IMR-90 (cell line): ENCODE data around the gene NEURL4. TPM values are rescaled to one million over a fixed set of nuclear protein-coding genes. Genes with fewer than 3 reads are reported as not detected.

Source experiments
- ATAC-seq: fragments of 200-7000 bp; cut with Tn5 transposase; 2 replicates; pipeline ENCODE4 v1.9.1; 2020; ENCODE audit warnings: low read depth, mild to moderate bottlenecking, moderate library complexity
- BruUV-seq: library from RNA; stranded (reverse); fragments of 400-500 nt; replicated peaks from 2 replicates; lab custom pipeline; 2021; lab: Mats Ljungman, UMichigan
- CTCF ChIA-PET: fragments of 300-600 bp; formaldehyde crosslinking; extraction: SDS; loops from one replicate; lab custom pipeline; 2021; ENCODE audit warnings: antibody characterized with exemption; lab: Yijun Ruan, JAX
- POLR2A ChIA-PET: fragments of 300-600 bp; sonication (Branson Sonifier 250); formaldehyde crosslinking; loops from one replicate; lab custom pipeline; 2022; ENCODE audit warnings: antibody characterized with exemption; ENCODE audit not compliant: unreplicated experiment; lab: Charles Lee
- DNase-seq: peaks from one replicate; pipeline ENCODE4 v3.0.0; 2013
- H2AFZ ChIP-seq: replicated peaks from 2 replicates; pipeline ENCODE3; 2013; ENCODE audit warnings: low read length, mild to moderate bottlenecking; ENCODE audit not compliant: poor library complexity
- H2AK5ac ChIP-seq: 2 replicates; pipeline ENCODE4 v1.6.1; 2013; ENCODE audit warnings: low read depth, low read length, inconsistent platforms
- H2AK9ac ChIP-seq: replicated peaks from 2 replicates; pipeline ENCODE3; 2013; ENCODE audit warnings: mild to moderate bottlenecking, low read depth, low read length, moderate library complexity; ENCODE audit not compliant: poor library complexity
- H2BK120ac ChIP-seq: 2 replicates; pipeline ENCODE4 v1.6.1; 2013; ENCODE audit warnings: low read depth, low read length, inconsistent platforms
- H2BK15ac ChIP-seq: 3 replicates; pipeline ENCODE4 v1.6.1; 2013; ENCODE audit warnings: low read depth, low read length, inconsistent platforms
- H2BK20ac ChIP-seq: 2 replicates; pipeline ENCODE4 v1.6.1; 2013; ENCODE audit warnings: low read depth, mild to moderate bottlenecking, inconsistent platforms, low read length, moderate library complexity
- H2BK5ac ChIP-seq: 2 replicates; pipeline ENCODE4 v1.6.1; 2013; ENCODE audit warnings: mild to moderate bottlenecking, low read depth, low read length, inconsistent platforms; ENCODE audit not compliant: poor library complexity, severe bottlenecking
- H3K14ac ChIP-seq: replicated peaks from 2 replicates; pipeline ENCODE4 v1.6.1; 2013; ENCODE audit warnings: low read depth, low read length, inconsistent platforms
- H3K18ac ChIP-seq: 2 replicates; pipeline ENCODE4 v1.6.1; 2013; ENCODE audit warnings: low read depth, low read length, control low read depth
- H3K23ac ChIP-seq: 2 replicates; pipeline ENCODE4 v1.6.1; 2013; ENCODE audit warnings: low read depth, low read length, inconsistent platforms
- H3K27ac ChIP-seq: 2 replicates; pipeline ENCODE4 v1.5.1; 2013; ENCODE audit warnings: mild to moderate bottlenecking, control low read depth, low read length; ENCODE audit not compliant: insufficient read depth
- H3K27me3 ChIP-seq: 2 replicates; pipeline ENCODE4 v1.6.1; 2013; ENCODE audit warnings: low read length; ENCODE audit not compliant: control insufficient read depth, insufficient read depth
- H3K36me3 ChIP-seq: 2 replicates; pipeline ENCODE4 v1.6.1; 2013; ENCODE audit warnings: low read length, mixed read lengths; ENCODE audit not compliant: control insufficient read depth, insufficient read depth
- H3K4ac ChIP-seq: 2 replicates; pipeline ENCODE4 v1.6.1; 2013; ENCODE audit warnings: low read depth, low read length, inconsistent platforms
- H3K4me1 ChIP-seq: 2 replicates; pipeline ENCODE4 v1.6.1; 2013; ENCODE audit warnings: low read length, mixed read lengths; ENCODE audit not compliant: control insufficient read depth, insufficient read depth
- H3K4me2 ChIP-seq: 2 replicates; pipeline ENCODE4 v1.6.1; 2013; ENCODE audit warnings: low read depth, mild to moderate bottlenecking, control low read depth, low read length, moderate library complexity
- H3K4me3 ChIP-seq: 2 replicates; pipeline ENCODE4 v1.5.1; 2013; ENCODE audit warnings: low read depth, mild to moderate bottlenecking, control low read depth, low read length, moderate library complexity; ENCODE audit not compliant: insufficient read depth
- H3K56ac ChIP-seq: 2 replicates; pipeline ENCODE4 v1.6.1; 2013; ENCODE audit warnings: low read length, inconsistent platforms; ENCODE audit not compliant: insufficient read depth; ENCODE audit errors: extremely low read depth
- H3K79me1 ChIP-seq, 2 experiments: 2 replicates each; pipeline ENCODE4 v1.6.1; 2013; ENCODE audit warnings: low read length in 2 of 2, inconsistent platforms in 1 of 2, low read depth in 1 of 2
- H3K9ac ChIP-seq: 2 replicates; pipeline ENCODE4 v1.6.1; 2013; ENCODE audit warnings: low read depth, low read length, control low read depth
- H3K9me1 ChIP-seq: 2 replicates; pipeline ENCODE4 v1.6.1; 2013; ENCODE audit warnings: low read length, inconsistent platforms; ENCODE audit not compliant: insufficient read depth
- H3K9me3 ChIP-seq: 2 replicates; pipeline ENCODE4 v1.6.1; 2013; ENCODE audit warnings: low read length; ENCODE audit not compliant: control insufficient read depth, insufficient read depth
- H4K20me1 ChIP-seq: 2 replicates; pipeline ENCODE4 v1.6.1; 2013; ENCODE audit warnings: low read length, inconsistent platforms; ENCODE audit not compliant: insufficient read depth
- H4K5ac ChIP-seq: 2 replicates; pipeline ENCODE4 v1.6.1; 2013; ENCODE audit warnings: mild to moderate bottlenecking, low read depth, low read length, control low read depth
- H4K8ac ChIP-seq, 2 experiments: 2 replicates each; pipeline ENCODE4 v1.6.1; 2013; ENCODE audit warnings: low read depth in 2 of 2, low read length in 2 of 2, control low read depth in 1 of 2, inconsistent platforms in 1 of 2
- H4K91ac ChIP-seq: 2 replicates; pipeline ENCODE4 v1.6.1; 2013; ENCODE audit warnings: low read depth, low read length, inconsistent platforms; ENCODE audit not compliant: insufficient read depth
- MXI1 ChIP-seq: IDR thresholded peaks from 2 replicates; pipeline ENCODE4 v1.6.1; 2012; ENCODE audit warnings: low read depth, mild to moderate bottlenecking, low read length, moderate library complexity, borderline replicate concordance
- WGBS, 2 experiments: methylation state at CpG; one replicate each; pipeline versions ENCODE4 v1.1.5 to v1.1.7; 2013; ENCODE audit warnings: missing lambda C conversion rate in 2 of 2; ENCODE audit not compliant: insufficient read length in 1 of 2; ENCODE audit errors: extremely low coverage in 2 of 2; 5-methylcytosine and 5-hydroxymethylcytosine counted together
- dilution Hi-C: fragments of 300-500 bp; cut with HindIII; formaldehyde crosslinking; loops from one replicate; pipeline ENCODE4 v1.14.3; 2018; ENCODE audit warnings: low sequenced_read_pairs; ENCODE audit not compliant: unreplicated experiment
- in situ Hi-C: fragments of 300-500 bp; cut with MboI; formaldehyde crosslinking; loops from 3 replicates; pipeline ENCODE4 v1.14.3; 2019; ENCODE audit warnings: low sequenced_read_pairs, inconsistent platforms, mixed read lengths
- intact Hi-C: fragments of 100-400 bp; cut with micrococcal nuclease; formaldehyde crosslinking; loops from 2 replicates; pipeline ENCODE4 v1.10.0; 2022
- polyA plus RNA-seq, 3 experiments: library from polyadenylated mRNA; depleted of rRNA; stranded (reverse); fragments of >200 nt; gene quantifications; 2 replicates each; pipeline ENCODE4 v1.2.3, GENCODE V29; 2012; ENCODE audit warnings: low replicate concordance in 1 of 3
- total RNA-seq: library from RNA; depleted of rRNA; stranded (reverse); fragments of >200 nt; gene quantifications from 2 replicates; pipeline ENCODE4 v1.2.3, GENCODE V29; 2012

Gene NEURL4
- total and polyA plus RNA-seq, 2 of the 4 experiments (the other 2 are of a cell fraction): 8.4 to 23.3 TPM

GRCh38 chr17:7326186-7326585, 2.9 kb downstream of the NEURL4 start:
- Histone ChIP-seq H3K56ac (no peak overlapping the region), H3K4me1 (peaks cover 5% of the 10 kb centered on the region; the same call in 1 of the 2 replicates), H2AK9ac (no peak overlapping the region), H4K20me1 (peaks cover 7% of the 10 kb centered on the region), H2AK5ac (no peak overlapping the region), H3K4me3 (no peak overlapping the region), H3K27ac (no peak overlapping the region), H3K9me1 (peaks cover 6% of the 10 kb centered on the region; the same call in 1 of the 2 replicates), H2AFZ (no peak overlapping the region), H3K4me2 (no peak overlapping the region), H3K36me3 (peaks cover 45% of the 10 kb centered on the region), H2BK5ac (no peak overlapping the region), H3K79me1 (peaks cover 10 to 29% of the 10 kb centered on the region in 2 experiments; a peak in 3 of 4 replicates), H4K8ac (no peak overlapping the region), H3K9me3 (no peaks in the 10 kb centered on the region), H3K14ac (no peak overlapping the region), H2BK15ac (no peak overlapping the region), H4K5ac (no peak overlapping the region), H3K9ac (no peak overlapping the region), H2BK20ac (no peak overlapping the region), H3K27me3 (no peaks in the 10 kb centered on the region), H3K4ac (no peak overlapping the region), H4K91ac (no peak overlapping the region), H3K23ac (no peak overlapping the region), H3K18ac (no peak overlapping the region), H2BK120ac (no peak overlapping the region)
- ChIA-PET CTCF (no interaction called here), POLR2A (no interaction called here)
- dilution Hi-C loops (no loop called here), in situ Hi-C loops (no loop called here), intact Hi-C loops (loop anchor here (10.0 kb wide), 1 partner anchor 239 kb away; the partner anchor contains the start of gene SENP3)
- BruUV-seq: no TSS peak
- ATAC-seq: no peak
- TF ChIP-seq MXI1: no peak
- WGBS, 2 experiments: no CpG with 5 or more reads among the region's 11 CpGs
- DNase-seq: no peak
